Epithelial cell of esophagus (primary cell): Measurements from ENCODE around the gene FAM193A.

Experiments used
- DNase-seq: peaks from one replicate; pipeline ENCODE4 v3.0.0; 2010; ENCODE audit warnings: low read depth
- H3K4me3 ChIP-seq: 2 replicates; pipeline ENCODE4 v1.5.1; 2011; ENCODE audit warnings: mild to moderate bottlenecking, low read length, control low read depth
- CTCF ChIP-seq: IDR thresholded peaks from 2 replicates; pipeline ENCODE4 v1.5.1; 2011; ENCODE audit warnings: low read depth, mild to moderate bottlenecking, low read length, control low read depth, inconsistent platforms; ENCODE audit not compliant: insufficient read depth; ENCODE audit errors: missing control alignments

FAM193A gene

DNA sequence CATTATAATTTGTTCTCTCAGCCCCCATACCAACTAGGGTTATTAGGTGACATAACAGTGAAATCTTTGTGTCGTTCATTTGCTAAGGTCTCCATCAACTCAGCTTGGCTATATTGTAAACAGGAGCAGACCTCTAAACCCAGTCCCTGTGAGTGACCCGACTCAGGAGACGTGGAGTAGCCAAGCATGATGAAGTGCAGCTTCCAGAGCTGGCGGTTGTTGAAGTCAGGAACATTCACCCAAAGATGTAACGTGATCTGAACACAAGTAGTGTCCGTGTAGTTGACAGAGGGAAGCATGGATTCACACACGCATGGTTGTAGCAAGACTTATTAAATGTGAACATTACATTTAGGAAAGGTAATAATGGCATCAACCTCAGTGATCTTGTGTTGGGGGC, 102.3 kb downstream of the FAM193A start:
- DNase-seq, result no peak
- TF ChIP-seq CTCF, result no peak
- no peak overlapping the region for H3K4me3 ChIP-seq

DNA sequence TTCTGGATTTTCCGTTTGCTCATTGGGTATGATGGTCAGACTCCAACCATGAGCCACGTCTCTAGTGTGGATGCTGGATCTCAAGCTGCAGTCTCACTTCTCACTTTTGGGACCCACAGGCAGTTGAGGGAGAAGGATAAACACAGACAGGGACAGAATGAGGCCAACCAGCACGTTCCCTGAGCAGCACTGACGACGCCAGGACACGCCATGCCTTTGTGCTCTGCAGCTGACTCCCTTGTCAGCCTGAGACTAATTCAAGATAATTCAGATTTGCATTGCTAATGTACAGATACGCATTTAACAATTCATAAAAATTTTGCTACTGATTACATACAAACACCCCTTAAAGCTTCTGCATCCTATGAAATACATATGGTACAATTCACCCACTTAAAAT, 106.5 kb downstream of the FAM193A start:
- no peak for TF ChIP-seq CTCF
- no peak for DNase-seq
- no peak overlapping the region for H3K4me3 ChIP-seq

DNA sequence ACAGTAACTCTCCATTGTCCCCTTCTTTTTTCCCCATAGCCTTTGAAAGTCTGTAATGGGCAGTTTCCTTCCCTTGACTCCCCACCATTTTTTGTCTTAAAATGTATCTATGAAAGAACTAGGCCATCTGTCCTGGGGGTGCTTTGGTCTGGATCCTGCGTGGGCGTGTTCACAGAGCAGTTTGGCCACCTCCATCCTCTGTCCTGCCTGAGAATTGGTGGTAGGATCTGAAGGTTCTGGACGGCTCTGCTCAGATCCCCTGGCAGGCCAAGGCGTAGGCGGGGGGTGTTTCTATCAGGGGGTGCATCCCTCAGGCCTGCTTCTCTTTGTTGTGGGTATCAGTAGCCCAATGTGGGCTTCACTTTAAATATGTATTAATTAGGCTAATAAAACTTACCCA, 107.1 kb downstream of the FAM193A start:
- no peak overlapping the region for H3K4me3 ChIP-seq
- TF ChIP-seq CTCF, result no peak
- DNase-seq, result no peak

GRCh38 chr4:2646396-2647149, 110.1 kb downstream of the FAM193A start:
- no peak overlapping the region for H3K4me3 ChIP-seq
- DNase-seq, result no peak
- no peak for TF ChIP-seq CTCF

- no peak for DNase-seq
- no peak overlapping the region for H3K4me3 ChIP-seq
- TF ChIP-seq CTCF, result no peak
Observed at GRCh38 chr4:2647403-2648158, 111.1 kb downstream of the FAM193A start.

DNA sequence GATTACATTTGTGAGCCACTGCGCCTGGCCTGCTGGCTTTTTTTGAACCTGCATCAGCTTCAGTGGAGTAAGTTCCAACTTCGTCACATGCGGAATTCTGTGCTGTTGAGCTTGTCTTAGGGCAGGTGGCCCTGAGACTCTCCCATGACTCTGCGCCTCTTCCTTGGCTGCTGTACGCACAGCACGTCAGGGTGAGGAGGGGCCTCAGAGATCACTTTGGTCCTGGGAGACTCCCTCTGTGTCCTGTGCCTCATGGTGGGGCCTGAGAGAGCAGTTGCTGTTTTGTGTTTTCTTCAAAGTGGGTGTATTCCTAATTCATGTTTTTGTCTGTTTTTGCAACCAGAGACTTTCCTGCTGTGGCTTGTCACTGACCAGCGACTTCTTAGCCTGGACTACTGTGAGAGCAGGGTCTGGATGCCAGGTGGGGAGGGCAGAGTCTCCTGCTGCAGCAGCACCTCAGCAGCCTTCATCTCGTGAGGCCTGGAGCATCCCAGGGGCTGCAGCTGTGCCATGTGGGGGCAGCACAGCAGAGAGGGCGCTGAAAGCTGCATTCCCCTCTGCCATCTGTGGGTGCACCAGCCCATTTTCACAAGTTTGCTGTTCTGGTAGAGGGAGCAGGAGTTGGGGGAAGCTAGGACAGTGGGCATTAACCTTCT, 111.8 kb downstream of the FAM193A start:
- no peak for TF ChIP-seq CTCF
- DNase-seq, result no peak
- no peak overlapping the region for H3K4me3 ChIP-seq
